HepG2 (cell line): ENCODE data around the gene LRRC27. TPM values are rescaled to one million over a fixed set of nuclear protein-coding genes. Genes with fewer than 3 reads are reported as not detected.
A peak's percentile ranks its signal among the peaks of the same experiment; 100 is the strongest.

Source experiments
- ATAC-seq: fragments of 200-7000 bp; cut with Tn5 transposase; 3 replicates; pipeline ENCODE4 v1.9.1; 2020; ENCODE audit warnings: mild to moderate bottlenecking, moderate library complexity
- BruUV-seq: library from RNA; stranded (reverse); fragments of 400-500 nt; replicated peaks from 2 replicates; lab custom pipeline; 2021; lab: Mats Ljungman, UMichigan
- CTCF ChIA-PET: fragments of 300-600 bp; formaldehyde crosslinking; extraction: SDS; loops from one replicate; lab custom pipeline; 2021; ENCODE audit warnings: low total read pairs, inconsistent platforms, low intra/inter-chr PET ratio; lab: Yijun Ruan, JAX
- POLR2A ChIA-PET: fragments of 350-600 bp; sonication (Branson Sonifier 250); formaldehyde crosslinking; loops from one replicate; lab custom pipeline; 2020; ENCODE audit warnings: antibody characterized with exemption, inconsistent platforms; lab: Yijun Ruan, JAX
- DNase-seq: peaks from one replicate; pipeline ENCODE4 v3.0.0-alpha.2; 2015; ENCODE audit warnings: low spot score
- FAIRE-seq: peaks from 3 replicates; lab custom pipeline; 2011; peaks lifted over from hg19 to GRCh38; lab: Jason Lieb, UNC
- H2AFZ ChIP-seq: one replicate; pipeline ENCODE4 v1.6.1; 2011; ENCODE audit warnings: low read length, inconsistent platforms
- H3K27ac ChIP-seq: fragments of 300-600 bp; 3 replicates; pipeline ENCODE4 v1.8.0; 2011; ENCODE audit warnings: mixed run types, mild to moderate bottlenecking, mixed read lengths, low read length, inconsistent platforms; ENCODE audit not compliant: insufficient read depth; ENCODE audit errors: extremely low read length
- H3K27me3 ChIP-seq, 2 experiments: fragments of 200-600 bp in 1 of 2; 2 replicates in 1 of 2; 3 replicates in 1 of 2; pipeline versions ENCODE4 v1.6.0 to v1.8.0; 2011; ENCODE audit warnings: low read length in 2 of 2, mild to moderate bottlenecking in 2 of 2, moderate library complexity in 2 of 2, inconsistent platforms in 1 of 2; ENCODE audit not compliant: insufficient read depth in 2 of 2, control insufficient read depth in 1 of 2
- H3K36me3 ChIP-seq, 2 experiments: fragments of 200-600 bp in 1 of 2; replicated peaks in 1 of 2; 2 replicates in 1 of 2; 3 replicates in 1 of 2; pipeline versions ENCODE4 v1.5.1 to v1.8.0; 2011; ENCODE audit warnings: low read length in 2 of 2, inconsistent platforms in 1 of 2; ENCODE audit not compliant: insufficient read depth in 2 of 2, control insufficient read depth in 1 of 2
- H3K4me1 ChIP-seq: 2 replicates; pipeline ENCODE4 v1.5.1; 2012; ENCODE audit warnings: low read length, inconsistent platforms; ENCODE audit not compliant: insufficient read depth
- H3K4me2 ChIP-seq: 2 replicates; pipeline ENCODE4 v1.6.0; 2011; ENCODE audit warnings: low read depth, low read length, inconsistent platforms
- H3K4me3 ChIP-seq, 3 experiments: fragments of 200-600 bp in 1 of 3; sonication (generic), shearing (Covaris generic) in 1 of 3; replicated peaks in 1 of 3; 2 replicates each; pipeline ENCODE4 v1.5.1; 2011 to 2016; ENCODE audit warnings: low read length in 3 of 3, inconsistent platforms in 2 of 3, low read depth in 2 of 3, mild to moderate bottlenecking in 2 of 3, control low read depth in 1 of 3, mixed read lengths in 1 of 3; ENCODE audit not compliant: insufficient read depth in 1 of 3
- H3K79me2 ChIP-seq: one replicate; pipeline ENCODE4 v1.6.1; 2011; ENCODE audit warnings: low read length, inconsistent platforms; ENCODE audit not compliant: insufficient read depth
- H3K9ac ChIP-seq: 2 replicates; pipeline ENCODE4 v1.6.0; 2011; ENCODE audit warnings: mild to moderate bottlenecking, low read depth, low read length, inconsistent platforms; ENCODE audit not compliant: insufficient read depth
- H3K9me3 ChIP-seq: 2 replicates; pipeline ENCODE4 v1.5.1; 2012; ENCODE audit warnings: mild to moderate bottlenecking, low read length
- H4K20me1 ChIP-seq: 2 replicates; pipeline ENCODE4 v1.6.0; 2011; ENCODE audit warnings: inconsistent platforms, mild to moderate bottlenecking, low read length, moderate library complexity; ENCODE audit not compliant: insufficient read depth
- CHCHD3 ChIP-seq: sonication (generic); formaldehyde crosslinking; IDR thresholded peaks from 2 replicates; pipeline ENCODE4 v1.8.0; 2022; ENCODE audit warnings: mild to moderate bottlenecking, missing genetic modification reagents, moderate library complexity
- CHD2 ChIP-seq: IDR thresholded peaks from 2 replicates; pipeline ENCODE4 v1.6.1; 2011; ENCODE audit warnings: low read depth, low read length, improper control_type of control experiment
- E2F5 ChIP-seq: sonication (generic); formaldehyde crosslinking; conservative IDR thresholded peaks from 2 replicates; pipeline ENCODE4 v1.4.0; 2020; ENCODE audit warnings: missing genetic modification reagents
- ETV5 ChIP-seq: IDR thresholded peaks from 2 replicates; pipeline ENCODE4 v1.6.1; 2018; ENCODE audit warnings: missing biosample characterization, missing genetic modification reagents, inconsistent platforms, borderline replicate concordance
- KAT7 ChIP-seq: IDR thresholded peaks from 2 replicates; pipeline ENCODE4 v1.6.1; 2018; ENCODE audit warnings: borderline replicate concordance, missing compliant biosample characterization
- MED8 ChIP-seq: sonication (generic); formaldehyde crosslinking; IDR thresholded peaks from 2 replicates; pipeline ENCODE4 v1.8.1; 2023; ENCODE audit warnings: mild to moderate bottlenecking, missing genetic modification reagents; ENCODE audit not compliant: insufficient replicate concordance
- MIER3 ChIP-seq: IDR thresholded peaks from 2 replicates; pipeline ENCODE4 v1.6.1; 2016; ENCODE audit warnings: missing compliant biosample characterization, borderline replicate concordance
- PHF20 ChIP-seq: sonication (generic); formaldehyde crosslinking; IDR thresholded peaks from 2 replicates; pipeline ENCODE4 v1.5.0; 2020; ENCODE audit warnings: mild to moderate bottlenecking, missing genetic modification reagents
- SALL1 ChIP-seq: sonication (generic); formaldehyde crosslinking; IDR thresholded peaks from 2 replicates; pipeline ENCODE4 v1.8.0; 2022; ENCODE audit warnings: mild to moderate bottlenecking, missing genetic modification reagents
- USF2 ChIP-seq, 2 experiments: sonication (generic) in 1 of 2; formaldehyde crosslinking in 1 of 2; IDR thresholded peaks; 2 replicates each; pipeline versions ENCODE4 v1.5.1 to v1.6.1; 2011 to 2020; ENCODE audit warnings: borderline replicate concordance in 1 of 2, low read depth in 1 of 2, low read length in 1 of 2, mild to moderate bottlenecking in 1 of 2, missing genetic modification reagents in 1 of 2, moderate library complexity in 1 of 2
- ZKSCAN1 ChIP-seq: fragments of 150-350 bp; IDR thresholded peaks from 2 replicates; pipeline ENCODE4 v1.6.1; 2014; ENCODE audit warnings: low read length
- ZNF709 ChIP-seq: sonication (generic); formaldehyde crosslinking; IDR thresholded peaks from 2 replicates; pipeline ENCODE4 v1.5.0; 2020; ENCODE audit warnings: mild to moderate bottlenecking, missing genetic modification reagents
- ZNF768 ChIP-seq: sonication (generic); formaldehyde crosslinking; IDR thresholded peaks from 2 replicates; pipeline ENCODE4 v1.4.0; 2020; ENCODE audit warnings: missing genetic modification reagents
- ZNF792 ChIP-seq: IDR thresholded peaks from 2 replicates; pipeline ENCODE4 v1.6.1; 2016
- WGBS: methylation state at CpG from one replicate; pipeline ENCODE4 v1.1.6; 2017; ENCODE audit warnings: low lambda C conversion rate; 5-methylcytosine and 5-hydroxymethylcytosine counted together
- in situ Hi-C: cut with HindIII; loops from 2 replicates; pipeline ENCODE4 v1.10.0; 2017; ENCODE audit warnings: low pct_unique_long_range_greater_than_20kb; ENCODE audit not compliant: extremely low pct_ligation_motif_present
- intact Hi-C: fragments of 100-400 bp; cut with micrococcal nuclease; formaldehyde crosslinking; loops from one replicate; pipeline ENCODE4 v1.10.0; 2022; ENCODE audit not compliant: unreplicated experiment
- polyA plus RNA-seq, 8 experiments: library from polyadenylated mRNA; depleted of rRNA in 3 of 8; stranded (reverse) in 7 of 8; unstranded in 1 of 8; fragments of >200 nt; fragmentation: Illumina TruSeq in 4 of 8; extraction: Trizol in 4 of 8; gene quantifications; 2 replicates each; pipeline versions ENCODE4 v1.2.1 to v1.2.3, GENCODE V29; 2011 to 2016; ENCODE audit warnings: low read depth in 4 of 8, missing spikeins in 1 of 8, mixed read lengths in 1 of 8; ENCODE audit not compliant: insufficient read depth in 1 of 8
- total RNA-seq, 5 experiments: library from RNA; depleted of rRNA; stranded (reverse); fragments of >200 nt; fragmentation: Illumina TruSeq; extraction: Trizol; gene quantifications; 2 replicates each; pipeline ENCODE4 v1.2.3, GENCODE V29; 2016; ENCODE audit warnings: low read depth in 1 of 5

Gene LRRC27
- total and polyA plus RNA-seq, 2 of the 13 experiments (the other 11 are each of a cell fraction or from before 2014, with no cell fraction given): 4.2 to 4.6 TPM

- intact Hi-C loops: no loop called here
- no peak for FAIRE-seq
- in situ Hi-C loops: no loop called here
- no TSS peak for BruUV-seq
- ATAC-seq: no peak
- DNase-seq: no peak
- H3K9me3 ChIP-seq: no peaks in the 10 kb centered on the region
- H3K4me2 ChIP-seq: no peak overlapping the region
- CTCF ChIA-PET: no interaction called here
- TF ChIP-seq ZNF792 (no peak), ZNF768 (CRISPR knock-in tag) (peak; percentile 72; the same call in 1 of the 2 replicates)
- H3K4me3 ChIP-seq: no peak overlapping the region
- no peaks in the 10 kb centered on the region for H3K36me3 ChIP-seq
- H3K4me1 ChIP-seq: peaks cover 35% of the 10 kb centered on the region
- no peaks in the 10 kb centered on the region for H4K20me1 ChIP-seq
- no peak overlapping the region for H2AFZ ChIP-seq
- 60% methylated on average over 3 of the region's 14 CpGs for WGBS
- POLR2A ChIA-PET: no interaction called here
- no peak overlapping the region for H3K27ac ChIP-seq
- 0 out of 5 replicates have a peak, but pooled peaks cover 0 to 2% of the 10 kb centered on the region in 2 experiments for H3K27me3 ChIP-seq
- H3K79me2 ChIP-seq: no peaks in the 10 kb centered on the region
- no peak overlapping the region for H3K9ac ChIP-seq
These were observed 42.6 kb downstream of the LRRC27 start for GRCh38 chr10:132374612-132375011.

GRCh38 chr10:132375116-132375794, 43.3 kb downstream of the LRRC27 start:
- no peak overlapping the region for H2AFZ ChIP-seq
- DNase-seq: no peak
- H3K4me2 ChIP-seq: peak overlapping the region; percentile 53
- H3K36me3 ChIP-seq: no peaks in the 10 kb centered on the region
- intact Hi-C loops (no loop called here), in situ Hi-C loops (no loop called here)
- CTCF ChIA-PET: no interaction called here
- no peak; the same call in 2 of the 3 replicates for ATAC-seq
- no peak for FAIRE-seq
- H3K4me1 ChIP-seq: peaks cover 35% of the 10 kb centered on the region
- no peak overlapping the region for H3K9ac ChIP-seq
- H4K20me1 ChIP-seq: no peaks in the 10 kb centered on the region
- H3K27ac ChIP-seq: no peak overlapping the region
- 0 out of 5 replicates have a peak, but pooled peaks cover 0 to 2% of the 10 kb centered on the region in 2 experiments for H3K27me3 ChIP-seq
- no peaks in the 10 kb centered on the region for H3K9me3 ChIP-seq
- 72% methylated on average over 24 of the region's 26 CpGs for WGBS
- H3K79me2 ChIP-seq: no peaks in the 10 kb centered on the region
- POLR2A ChIA-PET: no interaction called here
- BruUV-seq: no TSS peak
- peak overlapping the region in 1 of 3 experiments; percentile 18; a peak in 1 of 6 replicates for H3K4me3 ChIP-seq
- TF ChIP-seq KAT7 (CRISPR knock-in tag) (no peak), ZKSCAN1 (no peak), CHD2 (no peak), ETV5 (CRISPR knock-in tag) (peak; percentile 25; the same call in 1 of the 2 replicates), PHF20 (CRISPR knock-in tag) (no peak), MED8 (CRISPR knock-in tag) (no peak), USF2 (IDR thresholded peaks at IDR 0.05; ENCODE audit: low read depth, low read length) (no peak), USF2 (CRISPR knock-in tag; IDR thresholded peaks at IDR 0.05; ENCODE audit: borderline replicate concordance) (0 out of 2 replicates have a peak, but pooled peaks have one; percentile 17), SALL1 (CRISPR knock-in tag) (peak; percentile 31; the same call in 1 of the 2 replicates), CHCHD3 (CRISPR knock-in tag) (no peak), ZNF709 (CRISPR knock-in tag) (no peak), E2F5 (CRISPR knock-in tag) (no peak), MIER3 (CRISPR knock-in tag) (no peak)
